Measurements from ENCODE around the gene LINGO4. TPM values are rescaled to one million over a fixed set of nuclear protein-coding genes. Genes with fewer than 3 reads are reported as not detected.

The LINGO4 gene
- total RNA-seq, 1 experiment from 2014 or later = not detected

GRCh38 chr1:151815716-151816327, 10.6 kb upstream of the LINGO4 start (continued):
- no peak for TF ChIP-seq ZNF138 (CRISPR knock-in tag; conservative IDR thresholded peaks at IDR 0.05)

- Mint-ChIP-seq H3K4me1 (peaks cover 5% of the 10 kb centered on the region), H3K9me3 (no peaks in the 10 kb centered on the region), H3K4me3 (no peak overlapping the region), H3K27ac (no peak overlapping the region), H3K36me3 (no peaks in the 10 kb centered on the region), H3K27me3 (ENCODE audit: low read depth) (no peaks in the 10 kb centered on the region)
- TF ChIP-seq RELA (CRISPR knock-in tag; IDR thresholded peaks at IDR 0.05; ENCODE audit: borderline replicate concordance) (no peak), ERG (CRISPR knock-in tag; IDR thresholded peaks at IDR 0.05) (no peak), ATF1 (CRISPR knock-in tag; IDR thresholded peaks at IDR 0.05) (no peak), PREB (CRISPR knock-in tag; IDR thresholded peaks at IDR 0.05; ENCODE audit: borderline replicate concordance) (no peak), CREM (CRISPR knock-in tag; IDR thresholded peaks at IDR 0.05) (no peak), ZSCAN18 (CRISPR knock-in tag; IDR thresholded peaks at IDR 0.05) (no peak), ATF2 (CRISPR knock-in tag; IDR thresholded peaks at IDR 0.05; ENCODE audit: borderline replicate concordance, low read depth) (no peak)
- POLR2A ChIA-PET = no interaction called here
- CTCF ChIA-PET = no interaction called here
- ATAC-seq = no peak
- DNase-seq (ENCODE audit: low spot score) = no peak
These were observed 9.8 kb upstream of the LINGO4 start for GRCh38 chr1:151814971-151815545.

- CTCF ChIA-PET = no interaction called here
- Mint-ChIP-seq H3K36me3 (no peaks in the 10 kb centered on the region), H3K4me3 (no peak overlapping the region), H3K4me1 (peaks cover 11% of the 10 kb centered on the region), H3K27me3 (ENCODE audit: low read depth) (no peaks in the 10 kb centered on the region), H3K9me3 (no peaks in the 10 kb centered on the region), H3K27ac (no peak overlapping the region)
- DNase-seq (ENCODE audit: low spot score) (no peak), ATAC-seq (no peak)
- POLR2A ChIA-PET = no interaction called here
- no peak for TF ChIP-seq CREM (CRISPR knock-in tag; IDR thresholded peaks at IDR 0.05)
These were observed 9.2 kb upstream of the LINGO4 start for GRCh38 chr1:151814426-151814825.

GRCh38 chr1:151813271-151813977, 8.2 kb upstream of the LINGO4 start:
- Mint-ChIP-seq H3K4me3 (no peak overlapping the region), H3K27ac (no peak overlapping the region), H3K27me3 (ENCODE audit: low read depth) (no peaks in the 10 kb centered on the region), H3K4me1 (peaks cover 14% of the 10 kb centered on the region), H3K36me3 (no peaks in the 10 kb centered on the region), H3K9me3 (no peaks in the 10 kb centered on the region)
- no peak for ATAC-seq
- ChIA-PET POLR2A (no interaction called here), CTCF (no interaction called here)
- DNase-seq (ENCODE audit: low spot score) = no peak
- TF ChIP-seq PREB (CRISPR knock-in tag; IDR thresholded peaks at IDR 0.05; ENCODE audit: borderline replicate concordance) (no peak), E2F5 (CRISPR knock-in tag; IDR thresholded peaks at IDR 0.05) (no peak), ZMAT4 (CRISPR knock-in tag; IDR thresholded peaks at IDR 0.05) (no peak), CREM (CRISPR knock-in tag; IDR thresholded peaks at IDR 0.05) (no peak), SMAD4 (CRISPR knock-in tag; IDR thresholded peaks at IDR 0.05) (no peak), AR (CRISPR knock-in tag; IDR thresholded peaks at IDR 0.05) (no peak), IRF1 (CRISPR knock-in tag; IDR thresholded peaks at IDR 0.05) (no peak), FOXK1 (CRISPR knock-in tag; IDR thresholded peaks at IDR 0.05) (no peak), CBFB (CRISPR knock-in tag; IDR thresholded peaks at IDR 0.05; ENCODE audit: low read depth) (no peak)
